Measurements from ENCODE around the gene DNAH8.

GRCh38 chr6:39020136-39020535 lies 305.0 kb downstream of the DNAH8 start:
- TF ChIP-seq CTCF (IDR thresholded peaks at IDR 0.05; ENCODE audit: poor library complexity) = no peak
- TF ChIP-seq EZH2phosphoT487 (IDR thresholded peaks at IDR 0.05; ENCODE audit: low read depth, severe bottlenecking, unreplicated experiment) = no peak
